Duodenal mucosa (tissue), 2 donors: ENCODE data around the gene FER1L5.
"Not testable (repeated sequence)": the region's sequence is repeated elsewhere in the genome, so short reads cannot be mapped to it uniquely, and the experiment has no call there.

Source experiments
- H3K27ac ChIP-seq: one replicate; pipeline ENCODE4 v1.7.0; 2013; ENCODE audit warnings: low read depth, low read length
- H3K27me3 ChIP-seq, 2 donors: one replicate each; pipeline ENCODE4 v1.7.0; 2013; ENCODE audit warnings: low read length in 2 of 2, control low read depth in 1 of 2; ENCODE audit not compliant: insufficient read depth in 2 of 2, control insufficient read depth in 1 of 2
- H3K36me3 ChIP-seq, 2 donors: one replicate each; pipeline ENCODE4 v1.7.0; 2013; ENCODE audit warnings: low read length in 2 of 2, control low read depth in 1 of 2; ENCODE audit not compliant: insufficient read depth in 2 of 2, control insufficient read depth in 1 of 2
- H3K4me1 ChIP-seq, 2 donors: one replicate each; pipeline ENCODE4 v1.7.0; 2013; ENCODE audit warnings: low read length in 2 of 2, control low read depth in 1 of 2; ENCODE audit not compliant: insufficient read depth in 2 of 2, control insufficient read depth in 1 of 2
- H3K4me3 ChIP-seq, 2 donors: one replicate each; pipeline ENCODE4 v1.7.0; 2013; ENCODE audit warnings: low read length in 2 of 2, low read depth in 1 of 2
- H3K9ac ChIP-seq, 2 donors: one replicate each; pipeline ENCODE4 v1.7.0; 2013; ENCODE audit warnings: low read length in 2 of 2, low read depth in 1 of 2
- H3K9me3 ChIP-seq, 2 donors: one replicate each; pipeline ENCODE4 v1.7.0; 2013; ENCODE audit warnings: low read length in 2 of 2, control low read depth in 1 of 2; ENCODE audit not compliant: control insufficient read depth in 1 of 2

FER1L5 gene

GRCh38 chr2:96655526-96655925, 13.0 kb downstream of the FER1L5 start:
- H3K36me3 ChIP-seq, result no peaks in the 10 kb centered on the region
- no peak overlapping the region for H3K27ac ChIP-seq
- H3K4me1 ChIP-seq, result no peaks in the 10 kb centered on the region
- no peaks in the 10 kb centered on the region for H3K9me3 ChIP-seq
- H3K4me3 ChIP-seq, result no peak overlapping the region
- no peaks in the 10 kb centered on the region for H3K27me3 ChIP-seq
- no peak overlapping the region for H3K9ac ChIP-seq

GRCh38 chr2:96656540-96656939, 14.0 kb downstream of the FER1L5 start:
- Histone ChIP-seq H3K27ac (no peak overlapping the region), H3K36me3 (no peaks in the 10 kb centered on the region), H3K4me1 (no peaks in the 10 kb centered on the region), H3K27me3 (no peaks in the 10 kb centered on the region), H3K9ac (no peak overlapping the region), H3K9me3 (no peaks in the 10 kb centered on the region), H3K4me3 (no peak overlapping the region)

GRCh38 chr2:96661324-96661723, 18.8 kb downstream of the FER1L5 start:
- H3K27ac ChIP-seq, result no peak overlapping the region
- no peak overlapping the region for H3K4me3 ChIP-seq
- H3K9ac ChIP-seq, result no peak overlapping the region
- H3K9me3 ChIP-seq, result no peaks in the 10 kb centered on the region
- H3K36me3 ChIP-seq, result no peaks in the 10 kb centered on the region
- H3K4me1 ChIP-seq, result no peaks in the 10 kb centered on the region
- H3K27me3 ChIP-seq, result no peaks in the 10 kb centered on the region

- Histone ChIP-seq H3K9me3 (no peaks in the 10 kb centered on the region), H3K9ac (no peak overlapping the region), H3K4me1 (no peaks in the 10 kb centered on the region), H3K36me3 (no peaks in the 10 kb centered on the region), H3K27me3 (no peaks in the 10 kb centered on the region), H3K4me3 (no peak overlapping the region), H3K27ac (no peak overlapping the region)
These were observed 19.8 kb downstream of the FER1L5 start for GRCh38 chr2:96662360-96662759.

GRCh38 chr2:96663177-96663576, 20.6 kb downstream of the FER1L5 start:
- no peaks in the 10 kb centered on the region for H3K9me3 ChIP-seq
- no peaks in the 10 kb centered on the region for H3K27me3 ChIP-seq
- no peaks in the 10 kb centered on the region for H3K4me1 ChIP-seq
- no peak overlapping the region for H3K27ac ChIP-seq
- H3K4me3 ChIP-seq, result no peak overlapping the region
- H3K9ac ChIP-seq, result no peak overlapping the region
- no peaks in the 10 kb centered on the region for H3K36me3 ChIP-seq

- H3K4me1 ChIP-seq, result no peaks in the 10 kb centered on the region
- H3K9me3 ChIP-seq, result no peaks in the 10 kb centered on the region
- H3K36me3 ChIP-seq, result no peaks in the 10 kb centered on the region
- H3K27ac ChIP-seq, result no peak overlapping the region
- no peak overlapping the region for H3K9ac ChIP-seq
- no peak overlapping the region for H3K4me3 ChIP-seq
- H3K27me3 ChIP-seq, result no peaks in the 10 kb centered on the region
These were observed 21.3 kb downstream of the FER1L5 start for GRCh38 chr2:96663829-96664228.

GRCh38 chr2:96664366-96664925, 21.9 kb downstream of the FER1L5 start:
- no peaks in the 10 kb centered on the region for H3K9me3 ChIP-seq
- no peaks in the 10 kb centered on the region for H3K4me1 ChIP-seq
- no peak overlapping the region for H3K27ac ChIP-seq
- H3K4me3 ChIP-seq, result no peak overlapping the region
- no peaks in the 10 kb centered on the region for H3K27me3 ChIP-seq
- H3K9ac ChIP-seq, result no peak overlapping the region
- no peaks in the 10 kb centered on the region for H3K36me3 ChIP-seq

- H3K9ac ChIP-seq, result no peak overlapping the region
- H3K4me1 ChIP-seq, result no peaks in the 10 kb centered on the region
- H3K36me3 ChIP-seq, result no peaks in the 10 kb centered on the region
- no peaks in the 10 kb centered on the region for H3K9me3 ChIP-seq
- H3K27me3 ChIP-seq, result no peaks in the 10 kb centered on the region
- no peak overlapping the region for H3K27ac ChIP-seq
- no peak overlapping the region for H3K4me3 ChIP-seq
These were observed 22.6 kb downstream of the FER1L5 start for GRCh38 chr2:96665083-96665569.

- H3K9me3 ChIP-seq, H3K9ac ChIP-seq, H3K36me3 ChIP-seq, H3K27ac ChIP-seq, H3K4me3 ChIP-seq, H3K4me1 ChIP-seq, H3K27me3 ChIP-seq: not testable (repeated sequence)
These were observed 23.2 kb downstream of the FER1L5 start for GRCh38 chr2:96665717-96666116.

GRCh38 chr2:96668771-96669170, 26.2 kb downstream of the FER1L5 start:
- Histone ChIP-seq H3K36me3 (no peaks in the 10 kb centered on the region), H3K27ac (no peak overlapping the region), H3K9me3 (no peaks in the 10 kb centered on the region), H3K4me3 (no peak overlapping the region), H3K9ac (no peak overlapping the region), H3K4me1 (no peaks in the 10 kb centered on the region), H3K27me3 (no peaks in the 10 kb centered on the region)
